KG1 (cell line): ENCODE data around the gene APLF.
"Not testable (repeated sequence)": the region's sequence is repeated elsewhere in the genome, so short reads cannot be mapped to it uniquely, and the experiment has no call there.

Source experiments
- DNase-seq: peaks from one replicate; lab custom pipeline; 2025; lab: John Stamatoyannopoulos, UW

The APLF gene

GRCh38 chr2:68441179-68441993 lies 26.0 kb upstream of the APLF start:
- DNase-seq: peak; percentile 87

DNA sequence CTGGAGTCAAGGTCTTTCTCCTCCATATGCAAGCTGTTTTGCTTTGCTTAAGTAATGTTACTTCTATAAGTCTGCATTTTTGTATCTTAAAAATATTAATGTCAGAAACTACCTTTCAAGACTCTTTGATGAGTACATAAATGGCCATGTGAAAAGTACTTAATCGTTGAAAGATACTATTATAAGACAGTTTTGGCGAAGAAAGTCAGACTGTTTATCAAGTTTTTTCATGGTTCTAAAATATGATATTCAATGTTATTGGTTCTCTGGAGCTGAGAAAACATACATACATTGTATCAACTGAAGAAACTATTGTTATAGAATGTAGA lies 25.4 kb upstream of the APLF start:
- no peak for DNase-seq

DNA sequence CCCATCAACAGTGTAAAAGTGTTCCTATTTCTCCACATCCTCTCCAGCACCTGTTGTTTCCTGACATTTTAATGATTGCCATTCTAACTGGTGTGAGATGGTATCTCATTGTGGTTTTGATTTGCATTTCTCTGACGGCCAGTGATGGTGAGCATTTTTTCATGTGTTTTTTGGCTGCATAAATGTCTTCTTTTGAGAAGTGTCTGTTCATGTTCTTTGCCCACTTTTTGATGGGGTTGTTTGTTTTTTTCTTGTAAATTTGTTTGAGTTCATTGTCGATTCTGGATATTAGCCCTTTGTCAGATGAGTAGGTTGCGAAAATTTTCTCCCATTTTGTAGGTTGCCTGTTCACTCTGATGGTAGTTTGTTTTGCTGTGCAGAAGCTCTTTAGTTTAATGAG lies 21.0 kb upstream of the APLF start:
- DNase-seq: not testable (repeated sequence)

GRCh38 chr2:68447118-68447517 lies 20.3 kb upstream of the APLF start:
- DNase-seq: no peak

DNA sequence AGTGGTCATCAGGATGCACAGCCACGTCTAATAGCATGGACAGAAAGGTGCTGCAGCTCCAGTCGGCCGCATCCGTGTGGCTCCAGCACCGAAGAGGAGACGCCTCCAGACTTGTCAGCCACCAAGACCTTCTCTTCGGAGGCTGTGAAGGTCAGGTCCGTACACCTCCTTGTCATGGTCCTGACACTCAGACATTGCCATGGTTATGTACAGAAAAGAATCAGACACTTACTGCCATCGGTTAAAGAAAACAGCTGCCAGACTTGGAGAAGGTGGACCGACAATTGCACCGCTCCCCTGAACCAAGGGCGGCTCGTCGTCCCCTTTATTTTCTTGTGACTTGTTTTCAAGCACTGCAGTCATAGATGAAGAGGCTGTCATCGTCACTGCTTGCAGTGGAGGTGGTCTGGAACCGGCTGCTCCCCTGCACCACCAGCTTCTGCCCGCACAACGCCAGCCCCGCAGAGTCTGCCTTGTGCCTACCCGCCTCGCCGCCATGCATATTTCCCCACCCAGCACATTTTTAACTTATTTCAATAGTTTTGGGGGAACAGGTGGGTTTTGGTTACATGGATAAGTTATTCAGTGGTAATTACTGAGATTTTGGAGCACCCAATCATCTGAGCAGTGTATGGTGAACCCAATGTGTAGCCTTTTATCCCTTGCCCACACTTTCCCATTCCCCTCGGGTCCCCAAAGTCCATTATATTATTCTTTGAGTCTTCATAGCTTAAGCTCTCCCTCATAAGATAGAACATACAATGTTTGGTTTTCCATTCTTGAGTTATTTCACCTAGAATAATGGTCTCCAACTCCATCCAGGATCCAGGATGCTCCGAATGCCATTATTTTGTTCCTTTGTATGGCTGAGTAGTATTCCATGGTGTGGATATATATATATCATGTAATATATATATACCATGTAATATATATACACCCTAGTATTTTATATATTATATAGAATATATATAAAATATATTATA lies 18.4 kb upstream of the APLF start:
- DNase-seq: no peak

DNA sequence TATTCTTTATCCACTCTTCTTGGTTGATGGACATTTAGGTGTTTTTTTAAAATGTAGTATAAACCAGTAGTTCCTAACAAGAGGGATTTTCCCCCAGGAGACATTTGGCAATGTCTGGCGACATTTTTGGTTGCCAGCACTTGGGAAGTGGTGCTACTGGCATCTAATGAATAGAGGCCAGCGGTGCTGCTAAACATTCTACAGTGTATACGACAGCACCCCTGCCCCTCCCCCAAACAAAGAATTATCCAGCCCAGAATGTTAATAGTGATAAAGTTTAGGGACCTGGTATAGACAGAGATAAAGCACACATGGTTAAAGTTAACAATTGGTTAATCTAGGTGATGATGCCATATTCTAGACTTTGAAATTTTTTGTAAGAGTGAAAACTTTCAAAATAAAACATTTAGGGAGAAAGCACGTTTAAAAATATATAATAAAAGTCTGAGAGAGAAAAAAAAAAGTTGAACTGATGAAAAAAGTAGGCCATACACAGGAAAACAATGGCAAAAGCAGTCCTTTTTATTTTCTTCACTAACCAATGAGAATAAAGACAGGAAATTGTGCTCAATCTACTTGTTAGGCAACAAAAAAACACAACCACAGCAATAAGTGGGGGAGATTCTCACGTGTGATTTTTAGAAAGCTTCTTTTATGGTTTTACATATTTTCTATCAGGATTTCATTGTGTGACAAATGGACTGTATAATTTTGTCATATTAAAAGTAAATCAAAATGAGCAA lies 15.1 kb upstream of the APLF start:
- DNase-seq: no peak

DNA sequence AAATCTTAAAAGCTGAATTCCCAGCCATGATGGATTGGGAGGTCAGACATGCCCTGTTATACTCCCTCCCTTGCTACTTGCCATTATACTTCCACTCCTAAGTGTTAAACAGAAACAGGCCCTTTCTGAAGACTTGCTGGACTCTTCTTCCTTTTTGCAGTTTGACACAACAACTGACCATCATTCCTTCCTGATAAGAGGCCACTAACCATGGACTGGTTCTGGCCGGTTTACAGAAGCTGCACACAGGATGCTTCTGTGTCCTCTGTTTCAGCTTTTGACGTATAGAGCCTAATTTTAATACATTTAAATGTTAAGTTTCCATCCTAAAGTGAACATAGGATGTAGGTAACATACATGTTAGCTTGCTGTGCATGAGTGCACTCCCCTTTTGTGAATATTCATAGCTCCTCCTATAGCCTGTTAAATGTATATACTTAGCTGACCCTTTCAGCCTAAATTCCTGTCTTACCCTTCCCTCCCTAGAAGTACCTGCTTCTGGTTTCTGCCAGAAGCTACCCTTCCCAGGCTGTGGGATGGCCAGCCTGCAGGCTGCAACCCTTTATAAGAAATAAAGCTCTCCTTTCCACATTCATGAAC lies 13.5 kb upstream of the APLF start:
- no peak for DNase-seq

GRCh38 chr2:68454719-68455118 lies 12.7 kb upstream of the APLF start:
- DNase-seq: no peak

DNA sequence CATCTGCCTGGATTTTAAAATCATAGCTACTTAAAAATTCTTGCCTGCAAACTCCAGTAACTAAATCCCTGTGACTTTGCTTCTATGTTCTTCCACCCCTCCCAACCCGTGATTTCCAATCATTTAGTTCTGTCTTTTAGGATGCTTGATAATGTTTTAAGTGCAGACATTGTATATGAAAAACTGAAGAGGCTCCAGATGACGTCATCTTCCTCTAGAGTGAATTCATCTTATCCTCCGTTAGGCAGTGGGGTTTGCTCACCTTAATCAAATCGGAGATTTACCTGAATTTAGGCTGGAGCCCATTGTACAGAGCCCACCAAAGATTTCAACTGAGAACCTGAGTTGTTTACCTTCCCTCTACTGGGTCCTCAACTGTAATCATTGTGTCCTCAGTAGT lies 11.2 kb upstream of the APLF start:
- DNase-seq: no peak

DNA sequence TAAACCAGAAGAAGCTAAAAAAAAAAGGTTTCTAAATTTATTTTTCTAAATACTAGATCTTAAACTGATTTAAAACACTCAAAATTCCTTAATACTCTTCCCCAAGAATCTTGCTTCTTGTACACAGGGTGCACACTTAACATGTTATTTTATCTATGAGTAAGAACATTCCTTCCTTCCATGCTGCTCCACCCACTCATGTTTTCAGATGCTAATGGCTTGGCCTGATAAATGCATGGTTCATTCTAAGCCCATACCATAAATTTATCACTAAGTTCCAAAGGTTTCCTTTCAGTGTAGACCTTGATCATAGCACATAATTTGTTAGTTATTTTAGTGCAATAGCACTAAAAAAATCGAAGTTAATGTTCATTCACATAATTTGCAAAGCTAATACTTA lies 8.4 kb upstream of the APLF start:
- DNase-seq: no peak

DNA sequence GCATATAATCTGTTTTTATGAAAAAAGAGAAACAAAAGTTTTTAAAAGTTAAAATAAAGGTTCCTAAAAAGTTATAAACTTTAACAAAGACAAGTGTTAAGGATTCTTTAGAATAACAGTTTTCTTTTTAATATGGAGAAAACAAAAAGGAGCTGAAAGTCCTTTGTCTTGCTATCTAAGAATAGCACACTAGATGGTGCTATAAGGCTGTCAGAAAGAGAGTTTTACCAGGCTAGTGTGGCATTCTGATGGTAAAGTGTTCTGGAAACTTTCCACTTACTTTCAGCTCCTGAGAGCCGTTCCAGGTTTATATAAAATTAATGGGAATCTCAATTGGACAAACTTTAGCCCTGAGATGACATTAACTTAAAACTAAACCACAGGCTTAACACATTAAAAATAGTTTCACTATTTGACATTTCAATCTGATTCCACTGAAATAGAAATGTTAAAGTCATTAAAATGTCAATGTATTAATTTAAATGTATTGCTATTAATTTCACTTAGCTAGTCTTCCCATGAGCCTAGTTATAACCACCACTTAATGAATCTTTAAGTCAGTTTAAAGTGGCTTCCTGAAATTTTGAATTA lies 4.0 kb upstream of the APLF start:
- peak; percentile 18 for DNase-seq

DNA sequence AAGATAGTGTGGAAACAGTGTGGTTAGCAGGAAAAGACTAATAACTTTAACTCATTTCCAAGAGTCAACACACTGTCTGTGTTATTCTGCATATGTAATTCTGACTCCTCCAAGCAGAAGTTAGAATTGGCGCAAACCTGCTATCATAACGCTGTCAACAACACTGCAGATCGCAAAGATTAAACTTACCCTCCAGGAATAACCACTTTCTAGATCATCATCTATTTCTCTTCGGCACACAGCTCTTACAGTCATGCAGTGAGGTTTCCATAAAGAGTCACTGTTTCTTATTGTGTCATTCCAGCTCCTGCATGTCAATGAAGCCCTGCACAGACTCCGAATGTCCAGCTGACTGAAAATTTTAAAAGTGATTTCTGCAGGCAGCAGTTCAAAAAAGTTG lies 2.7 kb upstream of the APLF start:
- no peak for DNase-seq

DNA sequence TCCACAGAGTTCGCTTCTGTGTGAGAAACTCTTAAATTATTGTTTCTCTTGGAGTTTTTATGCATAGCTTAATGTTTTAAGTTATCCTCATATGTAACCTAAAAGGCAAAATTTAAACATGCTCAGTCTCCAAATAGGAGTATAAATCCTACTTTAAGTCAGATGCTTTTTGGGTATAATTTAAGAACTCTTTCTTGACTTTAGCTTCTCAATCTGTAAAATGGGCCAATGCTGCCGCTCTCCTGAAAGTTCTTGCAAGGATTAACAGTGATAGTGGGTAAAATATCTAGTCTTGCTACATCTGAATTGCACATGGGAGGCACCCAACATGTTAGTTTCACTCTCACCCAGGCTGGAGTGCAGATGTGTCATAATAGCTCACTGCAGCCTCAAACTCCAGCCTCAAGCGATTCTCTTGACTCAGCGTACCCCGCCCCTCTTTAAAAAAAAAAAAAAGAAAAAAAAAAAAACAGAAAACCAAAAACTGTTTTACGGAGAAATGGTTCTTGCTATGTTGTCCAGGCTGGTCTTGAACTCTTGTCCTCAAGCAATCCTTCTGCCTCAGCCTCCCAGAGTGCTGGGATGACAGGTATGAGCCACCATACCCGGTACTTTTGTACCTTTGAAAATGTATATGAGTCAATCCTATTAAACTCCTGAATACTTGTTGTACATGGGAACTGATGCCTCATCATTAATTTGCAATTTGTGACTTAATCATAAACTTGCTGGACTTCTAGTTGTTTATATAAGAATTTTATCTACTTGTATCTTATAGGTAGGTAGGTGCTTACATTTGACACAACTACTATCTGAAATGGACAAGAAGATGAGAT lies 2.1 kb upstream of the APLF start:
- DNase-seq: no peak

- no peak for DNase-seq
These were observed 1.0 kb upstream of the APLF start for GRCh38 chr2:68466361-68466777.

- DNase-seq: no peak
These were observed 658 bp upstream of the APLF start for GRCh38 chr2:68466778-68467076.

- no peak for DNase-seq
These were observed 1.4 kb downstream of the APLF start for GRCh38 chr2:68468801-68469200.

DNA sequence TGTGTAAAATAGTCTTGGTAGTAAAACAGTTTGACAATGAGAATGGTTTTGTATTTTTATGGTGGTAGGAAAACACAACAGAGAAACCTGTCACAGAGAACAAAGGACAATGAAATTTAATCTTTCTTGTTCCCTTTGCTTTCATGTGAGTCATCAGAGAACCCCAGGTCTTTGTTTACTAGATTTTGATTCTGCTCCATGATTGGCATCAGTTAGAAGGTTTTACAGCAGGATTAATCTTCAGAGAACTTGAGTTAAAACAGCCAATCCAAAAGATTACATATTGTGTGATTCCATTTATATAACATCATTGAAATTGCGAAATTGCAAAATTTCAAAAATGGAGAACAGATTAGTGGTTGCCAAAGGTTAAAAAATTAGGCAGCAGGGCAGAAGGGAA lies 2.5 kb downstream of the APLF start:
- no peak for DNase-seq

DNA sequence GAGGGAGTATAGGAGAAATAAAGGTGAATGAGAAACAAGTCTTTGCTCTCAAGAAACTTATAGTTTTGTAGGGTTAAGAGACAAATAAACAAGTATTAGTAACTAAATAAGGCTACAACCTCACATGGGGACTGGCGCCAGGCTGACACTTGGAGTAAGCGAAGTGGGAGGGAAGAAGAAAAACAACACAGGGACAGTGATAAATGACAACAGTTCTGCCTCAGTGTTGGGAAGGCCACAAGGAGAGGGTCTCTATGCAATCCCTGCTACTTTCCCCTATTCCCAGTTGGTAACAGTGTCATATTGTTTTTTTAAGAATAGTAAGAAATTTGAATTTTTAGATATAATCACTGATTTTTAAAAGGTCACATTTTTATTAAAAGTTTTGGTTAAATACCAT lies 4.0 kb downstream of the APLF start:
- DNase-seq: no peak

GRCh38 chr2:68472796-68473414 lies 5.5 kb downstream of the APLF start:
- no peak for DNase-seq

- no peak for DNase-seq
These were observed 7.7 kb downstream of the APLF start for GRCh38 chr2:68475110-68475509.

DNA sequence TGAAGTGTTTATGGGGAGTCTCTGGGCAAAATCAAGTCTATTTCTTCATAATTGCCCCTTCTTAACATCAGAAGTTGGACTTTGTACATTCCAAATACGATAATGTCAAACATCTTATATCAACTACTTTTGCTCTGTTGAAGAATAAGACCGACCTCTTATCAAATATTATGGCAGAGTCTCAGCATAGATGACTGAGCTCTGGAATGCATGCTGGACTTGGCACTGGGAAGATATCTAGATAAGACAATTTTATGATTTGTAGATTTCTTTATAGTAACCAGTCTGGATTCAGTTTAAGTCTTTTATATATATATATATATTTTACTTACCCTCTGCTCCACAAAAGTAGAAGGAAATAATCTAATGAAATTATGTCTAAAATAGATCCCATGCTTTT lies 8.2 kb downstream of the APLF start:
- DNase-seq: no peak
